Measurements from ENCODE around the gene TVP23A. TPM values are rescaled to one million over a fixed set of nuclear protein-coding genes. Genes with fewer than 3 reads are reported as not detected.

The TVP23A gene
- total RNA-seq, 1 experiment from 2014 or later, result 3.1 TPM

DNA sequence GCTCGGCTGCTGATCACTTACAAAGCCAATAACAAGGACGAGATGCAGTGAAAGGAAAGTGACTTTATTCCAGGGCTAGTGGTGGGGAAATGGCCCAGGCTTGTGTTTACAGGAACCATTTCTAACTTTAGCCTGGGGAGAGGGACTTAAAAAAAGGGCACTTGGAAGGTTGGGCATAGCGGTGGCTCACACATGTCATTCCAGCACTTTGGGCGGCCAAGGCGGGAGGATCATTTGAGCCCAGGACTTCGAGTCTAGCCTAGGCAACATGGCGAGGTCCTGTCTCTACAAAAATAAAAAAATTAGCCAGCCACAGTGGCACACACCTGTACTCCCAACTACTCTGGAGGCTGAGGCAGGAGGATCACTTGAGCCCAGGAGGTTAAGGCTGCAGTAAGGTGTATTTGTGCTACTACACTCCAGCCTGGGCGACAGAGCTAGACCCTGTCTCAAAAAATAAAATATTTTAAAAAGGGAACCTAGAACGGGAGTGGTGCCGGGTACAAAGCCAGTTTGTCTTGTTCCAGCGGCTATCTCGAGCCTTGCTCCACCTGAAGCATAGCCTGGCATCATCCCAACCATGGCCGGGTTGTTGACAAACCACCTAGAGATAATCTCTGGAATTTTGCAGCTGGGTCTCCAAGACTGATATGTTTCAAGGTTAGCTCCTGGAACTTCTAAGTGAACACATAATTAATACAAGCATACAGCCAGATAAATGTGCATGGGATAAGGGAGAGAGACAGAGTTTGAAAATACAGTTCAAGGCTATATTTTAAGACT, 5.7 kb upstream of the TVP23A start:
- Histone ChIP-seq H3K23ac (ENCODE audit: insufficient read length, low read depth, low read length) (no peak overlapping the region), H2BK20ac (ENCODE audit: low read depth, low read length, poor library complexity, severe bottlenecking) (no peak overlapping the region), H3K79me1 (ENCODE audit: insufficient read depth, low read depth, low read length, poor library complexity, severe bottlenecking) (no peaks in the 10 kb centered on the region), H3K23me2 (ENCODE audit: insufficient read length, low read depth, low read length, poor library complexity, severe bottlenecking) (no peaks in the 10 kb centered on the region), H2AFZ (ENCODE audit: low read length) (no peak overlapping the region), H3K9ac (ENCODE audit: extremely low read depth, insufficient read length, low read length) (no peak overlapping the region), H3K4me2 (ENCODE audit: insufficient read depth, insufficient read length, low read length) (no peak overlapping the region), H3K14ac (ENCODE audit: insufficient read depth, low read length) (no peak overlapping the region), H3K9me3 (ENCODE audit: control insufficient read depth, low read depth, low read length) (no peaks in the 10 kb centered on the region), H4K8ac (replicated peaks; ENCODE audit: insufficient read length, low read depth, low read length) (no peak overlapping the region), H2BK120ac (ENCODE audit: low read depth, low read length, poor library complexity, severe bottlenecking) (no peak overlapping the region), H2AK5ac (ENCODE audit: insufficient read length, low read length) (no peak overlapping the region), H4K5ac (ENCODE audit: insufficient read length, low read depth, low read length) (no peak overlapping the region), H3K4me1 (ENCODE audit: insufficient read depth, low read length) (no peaks in the 10 kb centered on the region), H2BK5ac (ENCODE audit: insufficient read length, low read length) (no peak overlapping the region), H3K79me2 (ENCODE audit: insufficient read depth, low read length) (no peaks in the 10 kb centered on the region), H4K20me1 (ENCODE audit: control insufficient read depth, insufficient read depth, insufficient read length) (no peaks in the 10 kb centered on the region), H3K18ac (ENCODE audit: insufficient read length, low read depth, low read length) (no peak overlapping the region), H3T11ph (ENCODE audit: low read length) (no peak overlapping the region), H2BK12ac (ENCODE audit: insufficient read length, low read depth, low read length) (no peak overlapping the region), H2BK15ac (ENCODE audit: low read depth, low read length) (no peak overlapping the region), H3K4ac (ENCODE audit: low read depth, low read length) (no peak overlapping the region), H4K91ac (ENCODE audit: insufficient read length, low read depth, low read length) (no peak overlapping the region), H3K27ac (ENCODE audit: insufficient read length, low read depth, low read length) (no peak overlapping the region), H3K27me3 (ENCODE audit: insufficient read depth, low read length) (no peaks in the 10 kb centered on the region), H3K56ac (ENCODE audit: insufficient read length, low read depth, low read length) (no peak overlapping the region)
- Mint-ChIP-seq H3K9me3 (no peaks in the 10 kb centered on the region), H3K4me1 (peaks cover 0 to 14% of the 10 kb centered on the region in 2 experiments; a peak in 3 of 4 replicates), H3K4me3 (no peak overlapping the region), H3K36me3 (ENCODE audit: insufficient read depth in 1 of 3, low read depth in 3 of 3) (no peaks in the 10 kb centered on the region), H3K27ac (0 out of 7 replicates have a peak overlapping the region, but pooled peaks of 1 of the 3 experiments have one; percentile 55), H3K27me3 (ENCODE audit: low read depth) (peaks cover 1% of the 10 kb centered on the region; the same call in 1 of the 2 replicates)
- no peak for DNase-seq
- WGBS (ENCODE audit: extremely low coverage, insufficient read length, low lambda C conversion rate), result no CpG with 5 or more reads among the region's 13 CpGs
- TF ChIP-seq, protein P1, sequence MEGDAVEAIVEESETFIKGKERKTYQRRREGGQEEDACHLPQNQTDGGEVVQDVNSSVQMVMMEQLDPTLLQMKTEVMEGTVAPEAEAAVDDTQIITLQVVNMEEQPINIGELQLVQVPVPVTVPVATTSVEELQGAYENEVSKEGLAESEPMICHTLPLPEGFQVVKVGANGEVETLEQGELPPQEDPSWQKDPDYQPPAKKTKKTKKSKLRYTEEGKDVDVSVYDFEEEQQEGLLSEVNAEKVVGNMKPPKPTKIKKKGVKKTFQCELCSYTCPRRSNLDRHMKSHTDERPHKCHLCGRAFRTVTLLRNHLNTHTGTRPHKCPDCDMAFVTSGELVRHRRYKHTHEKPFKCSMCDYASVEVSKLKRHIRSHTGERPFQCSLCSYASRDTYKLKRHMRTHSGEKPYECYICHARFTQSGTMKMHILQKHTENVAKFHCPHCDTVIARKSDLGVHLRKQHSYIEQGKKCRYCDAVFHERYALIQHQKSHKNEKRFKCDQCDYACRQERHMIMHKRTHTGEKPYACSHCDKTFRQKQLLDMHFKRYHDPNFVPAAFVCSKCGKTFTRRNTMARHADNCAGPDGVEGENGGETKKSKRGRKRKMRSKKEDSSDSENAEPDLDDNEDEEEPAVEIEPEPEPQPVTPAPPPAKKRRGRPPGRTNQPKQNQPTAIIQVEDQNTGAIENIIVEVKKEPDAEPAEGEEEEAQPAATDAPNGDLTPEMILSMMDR (conservative IDR thresholded peaks at IDR 0.05), result no peak
